Endothelial cell of hepatic sinusoid (primary cell): ENCODE results near the gene ZSWIM2.
"Not testable (repeated sequence)": the region's sequence is repeated elsewhere in the genome, so short reads cannot be mapped to it uniquely, and the experiment has no call there.

ENCODE experiments used
- in situ Hi-C: cut with HindIII; loops from 2 replicates; pipeline ENCODE4 v1.10.0; 2017; ENCODE audit warnings: low sequenced_read_pairs

The ZSWIM2 gene

DNA sequence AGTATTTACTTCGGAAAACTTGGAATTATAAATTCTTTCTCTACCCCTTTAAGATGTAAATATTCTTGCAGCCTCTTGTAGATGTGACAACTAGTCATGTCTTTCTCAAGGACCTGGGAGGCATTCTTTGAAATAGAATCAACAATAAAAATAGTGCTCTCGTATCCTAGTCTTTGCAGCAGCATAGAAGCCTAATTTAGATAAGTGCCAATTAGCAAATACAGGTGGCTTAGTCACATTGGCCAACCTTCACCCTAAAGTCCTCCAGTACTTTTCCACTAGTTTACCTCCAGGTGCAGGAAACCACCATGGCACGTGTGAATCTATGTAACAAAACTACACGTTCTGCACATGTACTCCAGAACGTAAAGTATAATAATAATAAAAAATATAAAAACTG, 3.5 kb upstream of the ZSWIM2 start:
- in situ Hi-C loops = loop anchor here (25.0 kb wide), 1 partner anchor 585 kb away; the partner anchor contains the start of gene CALCRL

GRCh38 chr2:186842373-186842772, 6.6 kb downstream of the ZSWIM2 start:
- in situ Hi-C loops = no loop called here

DNA sequence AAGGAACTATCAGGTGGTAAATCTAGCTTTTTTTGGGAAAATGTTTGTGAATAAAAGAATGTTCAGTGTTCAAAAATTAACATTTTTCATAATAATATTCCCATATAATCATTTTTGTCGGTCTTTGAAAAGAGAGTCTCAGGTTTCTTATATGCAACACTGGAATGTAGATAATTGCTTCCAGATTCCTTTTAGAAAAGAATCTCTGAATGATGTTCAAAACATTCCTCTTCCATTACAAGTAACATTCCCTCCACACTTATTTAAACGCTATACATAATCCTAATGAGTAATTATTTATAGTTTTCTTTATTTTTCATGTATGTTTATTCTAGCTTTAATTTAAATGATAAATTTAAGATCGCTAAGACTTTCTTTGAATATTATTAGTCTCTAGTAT, 7.0 kb downstream of the ZSWIM2 start:
- in situ Hi-C loops = no loop called here

GRCh38 chr2:186835628-186836027, 13.3 kb downstream of the ZSWIM2 start:
- in situ Hi-C loops = no loop called here

DNA sequence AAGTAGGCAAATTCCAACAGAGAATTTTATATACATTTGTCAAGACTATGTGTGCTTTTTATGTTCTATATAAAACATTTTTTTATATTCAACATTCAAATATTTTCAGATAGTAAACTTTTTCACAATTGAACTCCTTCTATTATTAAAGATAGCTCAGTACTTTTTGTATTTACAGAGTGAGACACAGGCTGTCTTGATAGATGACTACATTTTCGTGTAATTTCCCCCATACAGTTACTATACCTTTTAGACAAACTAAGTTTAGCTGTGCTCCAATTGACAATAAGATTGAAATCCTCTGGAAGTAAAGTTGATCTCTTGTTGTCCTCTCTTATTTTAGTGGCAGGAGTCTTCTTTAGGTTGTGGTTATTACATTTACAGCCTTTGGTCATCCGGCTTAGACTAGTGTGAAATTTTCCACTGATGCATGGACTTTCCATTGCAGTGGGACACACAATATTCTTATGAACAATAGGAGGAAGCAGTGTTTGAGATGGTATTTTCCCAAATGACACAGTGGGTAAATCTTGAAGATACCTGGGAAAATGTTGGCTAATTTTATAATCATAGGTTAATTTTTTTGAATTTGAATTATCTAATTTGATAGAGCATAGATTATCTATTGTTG, 21.0 kb downstream of the ZSWIM2 start:
- in situ Hi-C loops = no loop called here

DNA sequence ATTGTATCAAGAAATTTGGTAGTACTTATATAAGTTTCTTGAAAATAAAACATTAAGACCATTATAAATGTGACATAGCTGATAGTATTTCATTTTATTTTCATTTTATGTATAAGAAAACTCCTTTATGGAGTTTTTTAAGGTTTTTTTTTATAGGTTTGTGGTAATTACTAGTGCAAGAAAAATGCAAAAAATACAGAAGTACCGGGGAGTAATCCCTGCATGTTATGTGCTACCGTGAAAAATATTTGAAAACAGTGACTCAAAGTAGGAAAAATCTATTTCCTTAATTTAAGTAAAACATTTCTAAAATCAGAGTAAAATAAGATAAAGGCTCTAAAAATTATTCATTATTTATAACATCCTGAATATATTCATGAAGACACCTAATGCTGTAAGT, 21.6 kb downstream of the ZSWIM2 start:
- in situ Hi-C loops = no loop called here

DNA sequence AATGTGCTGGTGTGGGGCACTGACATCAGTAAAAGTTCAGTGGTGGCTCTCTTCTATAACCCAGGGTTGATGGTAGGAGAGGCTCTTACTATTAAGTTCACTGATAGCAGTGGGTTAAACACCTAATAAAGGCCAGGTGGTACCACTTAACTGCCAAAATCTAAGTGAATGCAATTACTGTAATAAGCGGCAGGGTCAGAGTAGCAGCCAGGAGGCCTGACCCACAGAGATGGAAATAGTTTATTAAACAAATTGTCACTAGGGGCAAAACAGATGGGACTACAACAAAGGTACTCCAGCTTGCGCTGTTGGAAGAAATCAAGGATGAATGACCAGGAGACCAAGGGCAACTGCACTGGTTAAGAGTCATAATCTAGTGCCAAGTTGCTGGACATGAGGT, 26.6 kb downstream of the ZSWIM2 start:
- in situ Hi-C loops = no loop called here

GRCh38 chr2:186820303-186820702, 28.7 kb downstream of the ZSWIM2 start:
- in situ Hi-C loops = no loop called here

DNA sequence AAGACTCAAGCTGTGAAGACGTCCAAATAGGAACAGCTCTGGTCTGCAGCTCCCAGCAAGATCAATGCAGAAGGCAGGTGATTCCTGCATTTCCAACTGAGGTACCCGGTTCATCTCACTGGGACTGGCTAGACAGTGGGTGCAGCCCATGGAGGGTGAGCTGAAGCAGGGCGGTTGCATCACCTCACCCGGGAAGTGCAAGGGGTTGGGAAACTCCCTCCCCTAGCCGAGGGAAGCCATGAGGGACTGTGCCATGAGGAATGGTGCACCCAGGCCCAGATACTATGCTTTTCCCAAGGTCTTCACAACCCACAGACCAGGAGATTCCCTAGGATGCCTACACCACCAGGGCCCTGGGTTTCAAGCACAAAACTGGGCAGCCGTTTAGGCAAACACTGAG, 37.2 kb downstream of the ZSWIM2 start:
- in situ Hi-C loops = not testable (repeated sequence)

DNA sequence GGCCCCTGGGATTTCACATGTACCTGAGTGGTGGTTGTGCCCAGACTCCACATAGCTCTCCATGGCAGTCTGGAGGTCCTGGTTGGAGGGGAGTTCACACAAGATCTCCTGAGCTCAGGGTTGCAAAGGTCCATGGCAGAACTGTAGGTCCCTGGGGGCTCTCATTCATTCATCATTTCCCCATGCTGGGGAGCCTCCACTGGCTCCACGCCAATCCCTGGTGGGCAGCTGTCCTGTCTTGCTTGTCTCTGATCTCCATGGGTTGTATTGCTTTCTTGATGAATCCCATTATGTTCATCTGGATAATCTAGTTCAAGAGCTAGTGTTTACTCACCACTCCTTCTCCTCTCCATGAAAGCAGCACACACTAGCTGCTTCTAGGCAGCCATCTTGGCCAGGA, 42.4 kb downstream of the ZSWIM2 start:
- in situ Hi-C loops = no loop called here

DNA sequence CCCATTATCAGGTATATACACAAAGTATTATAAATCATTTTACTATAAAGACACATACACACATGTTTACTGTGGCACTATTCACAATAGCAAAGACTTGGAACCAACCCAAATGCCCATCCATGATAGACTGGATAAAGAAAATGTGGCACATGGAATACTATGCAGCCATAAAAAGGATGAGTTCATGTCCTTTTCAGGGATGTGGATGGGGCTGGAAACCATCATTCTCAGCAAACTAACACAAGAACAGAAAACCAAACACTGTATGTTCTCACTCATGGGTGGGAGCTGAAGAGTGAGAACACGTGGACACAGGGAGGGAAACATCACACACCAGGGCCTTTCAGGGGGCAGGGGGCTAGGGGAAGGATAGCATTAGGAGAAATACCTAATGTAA, 50.4 kb downstream of the ZSWIM2 start:
- in situ Hi-C loops = not testable (repeated sequence)

GRCh38 chr2:186784930-186785329, 64.0 kb downstream of the ZSWIM2 start:
- in situ Hi-C loops = no loop called here

DNA sequence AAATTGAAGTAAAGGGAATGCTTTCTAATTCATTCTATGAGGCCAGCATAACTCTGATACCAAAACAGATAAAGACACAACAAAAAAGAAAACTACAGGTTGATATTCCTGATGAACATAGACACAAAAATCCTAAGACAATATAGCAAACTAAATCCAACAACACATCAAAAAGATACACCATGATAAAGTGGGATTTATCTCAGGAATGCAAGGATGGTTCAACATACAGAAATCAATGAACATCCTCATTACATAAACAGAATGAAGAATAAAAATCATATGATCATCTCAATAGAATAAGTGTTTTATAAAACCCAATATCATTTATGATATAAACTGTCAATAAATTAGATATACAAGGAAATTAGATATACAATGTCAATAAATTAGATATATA, 65.7 kb downstream of the ZSWIM2 start:
- in situ Hi-C loops = no loop called here

DNA sequence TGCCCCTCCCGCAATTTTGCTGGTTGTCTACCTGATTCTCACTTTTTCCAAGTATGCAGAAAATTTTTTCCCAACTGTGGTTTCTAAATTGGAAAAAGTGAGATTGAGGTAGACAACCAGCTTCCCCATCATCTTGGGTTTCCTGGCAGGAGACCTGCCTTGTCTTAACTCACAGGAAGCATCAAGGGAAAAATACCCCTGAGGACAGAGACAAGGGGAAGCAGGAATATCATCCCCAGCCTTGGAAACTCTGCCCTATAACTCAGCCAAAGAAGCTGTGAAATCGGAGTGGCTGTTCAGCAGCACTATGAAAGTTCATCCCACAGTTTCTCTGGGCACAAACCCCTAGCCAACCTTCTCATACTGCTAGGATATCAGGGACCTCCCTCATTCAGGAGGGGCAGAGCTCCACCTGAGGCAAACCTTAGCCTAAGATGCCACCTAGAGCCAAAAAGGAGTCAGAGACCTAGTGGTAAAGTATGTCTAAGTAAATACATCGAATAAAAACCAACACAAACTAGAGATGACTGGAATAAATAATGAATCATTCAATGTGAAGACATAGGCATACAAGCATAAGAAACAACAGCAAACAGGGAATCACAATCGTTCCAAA, 68.2 kb downstream of the ZSWIM2 start:
- in situ Hi-C loops = no loop called here
